Loucy (cell line): ENCODE data around the gene IER2.

Experiments used
- EZH2phosphoT487 ChIP-seq: fragments of 200-600 bp; IDR thresholded peaks from 2 replicates; pipeline ENCODE4 v1.6.1; 2018; ENCODE audit warnings: antibody characterized with exemption, mild to moderate bottlenecking, moderate library complexity, borderline replicate concordance
- TF ChIP-seq, protein P1 (sequence below): fragments of 200-600 bp; sonication (generic); conservative IDR thresholded peaks from 2 replicates; pipeline ENCODE4 v1.5.1; 2014; ENCODE audit warnings: mild to moderate bottlenecking, antibody characterized with exemption, low read length

DNA sequence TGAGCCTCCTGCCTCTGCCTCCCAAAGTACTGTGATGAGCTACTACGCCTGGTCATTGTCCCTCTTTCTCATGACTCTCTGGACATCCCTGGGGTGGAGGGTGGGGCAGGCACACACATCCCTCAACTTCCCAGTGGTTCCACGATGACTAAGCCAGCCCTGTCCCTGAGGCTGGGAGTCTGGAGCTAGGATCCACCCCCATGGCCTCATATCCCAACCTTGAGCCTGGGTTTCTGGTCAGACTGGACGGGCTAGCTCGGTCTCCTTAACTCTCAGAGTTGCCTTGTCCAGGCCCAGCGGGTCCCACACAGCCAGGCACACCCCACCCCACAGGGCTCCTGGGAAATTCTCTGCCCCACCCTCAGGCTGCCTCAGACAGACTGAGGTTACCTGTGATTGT lies 19.6 kb downstream of the IER2 start:
- no peak for TF ChIP-seq EZH2phosphoT487
- TF ChIP-seq, protein P1, sequence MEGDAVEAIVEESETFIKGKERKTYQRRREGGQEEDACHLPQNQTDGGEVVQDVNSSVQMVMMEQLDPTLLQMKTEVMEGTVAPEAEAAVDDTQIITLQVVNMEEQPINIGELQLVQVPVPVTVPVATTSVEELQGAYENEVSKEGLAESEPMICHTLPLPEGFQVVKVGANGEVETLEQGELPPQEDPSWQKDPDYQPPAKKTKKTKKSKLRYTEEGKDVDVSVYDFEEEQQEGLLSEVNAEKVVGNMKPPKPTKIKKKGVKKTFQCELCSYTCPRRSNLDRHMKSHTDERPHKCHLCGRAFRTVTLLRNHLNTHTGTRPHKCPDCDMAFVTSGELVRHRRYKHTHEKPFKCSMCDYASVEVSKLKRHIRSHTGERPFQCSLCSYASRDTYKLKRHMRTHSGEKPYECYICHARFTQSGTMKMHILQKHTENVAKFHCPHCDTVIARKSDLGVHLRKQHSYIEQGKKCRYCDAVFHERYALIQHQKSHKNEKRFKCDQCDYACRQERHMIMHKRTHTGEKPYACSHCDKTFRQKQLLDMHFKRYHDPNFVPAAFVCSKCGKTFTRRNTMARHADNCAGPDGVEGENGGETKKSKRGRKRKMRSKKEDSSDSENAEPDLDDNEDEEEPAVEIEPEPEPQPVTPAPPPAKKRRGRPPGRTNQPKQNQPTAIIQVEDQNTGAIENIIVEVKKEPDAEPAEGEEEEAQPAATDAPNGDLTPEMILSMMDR = no peak
